ENCODE data around the gene ADAMTS18. TPM values are rescaled to one million over a fixed set of nuclear protein-coding genes. Genes with fewer than 3 reads are reported as not detected.

ADAMTS18 gene
- total RNA-seq, 1 donor from 2014 or later: not detected

Other genes with a start within 250 kb of the ADAMTS18 start
- gene MON1B, start 243.8 kb downstream of the ADAMTS18 start, total RNA-seq: 81.9 and 85.0 TPM in 2 replicates
- gene SYCE1L, start 235.6 kb downstream of the ADAMTS18 start, total RNA-seq: 1.3 and 3.8 TPM in 2 replicates